Measurements from ENCODE around the gene CYP2J2.
"Not testable (repeated sequence)": the region's sequence is repeated elsewhere in the genome, so short reads cannot be mapped to it uniquely, and the experiment has no call there.

CYP2J2 gene

GRCh38 chr1:59926381-59927123 is at the start of gene CYP2J2:
CYP2J2 (minus strand) TSS chr1:59926773; CDS start chr1:59926746, 27 bp downstream.
- DNase-seq, result no peak

GRCh38 chr1:59973719-59974118 is 47.1 kb upstream of the CYP2J2 start:
- DNase-seq, result no peak

GRCh38 chr1:59972216-59972927 is 45.8 kb upstream of the CYP2J2 start:
- no peak for DNase-seq

GRCh38 chr1:59971464-59971911 is 44.9 kb upstream of the CYP2J2 start:
- DNase-seq, result peak; percentile 29

DNA sequence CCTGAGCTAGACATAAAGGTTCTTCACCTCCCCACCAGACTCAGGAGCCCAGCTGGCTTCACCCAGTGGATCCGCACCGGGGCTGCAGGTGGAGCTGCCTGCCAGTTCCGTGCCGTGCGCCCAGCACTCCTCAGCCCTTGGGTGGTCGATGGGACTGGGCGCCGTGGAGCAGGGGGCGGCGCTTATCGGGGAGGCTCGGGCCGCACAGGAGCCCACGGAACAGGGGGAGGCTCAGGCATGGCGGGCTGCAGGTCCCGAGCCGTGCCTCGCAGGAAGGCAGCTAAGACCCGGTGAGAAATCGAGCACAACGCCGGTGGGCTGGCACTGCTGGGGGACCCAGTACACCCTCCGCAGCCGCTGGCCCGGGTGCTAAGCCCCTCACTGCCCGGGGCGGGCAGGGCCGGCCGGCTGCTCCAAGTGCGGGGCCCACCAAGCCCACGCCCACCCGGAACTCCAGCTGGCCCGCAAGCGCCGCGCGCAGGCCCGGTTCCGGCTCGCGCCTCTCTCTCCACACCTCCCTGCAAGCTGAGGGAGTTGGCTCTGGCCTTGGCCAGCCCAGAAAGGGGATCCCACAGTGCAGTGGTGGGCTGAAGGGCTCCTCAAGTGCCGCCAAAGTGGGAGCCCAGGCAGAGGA is 43.1 kb upstream of the CYP2J2 start:
- DNase-seq, result not testable (repeated sequence)

- not testable (repeated sequence) for DNase-seq
Observed at GRCh38 chr1:59968746-59969145, 42.2 kb upstream of the CYP2J2 start.

DNA sequence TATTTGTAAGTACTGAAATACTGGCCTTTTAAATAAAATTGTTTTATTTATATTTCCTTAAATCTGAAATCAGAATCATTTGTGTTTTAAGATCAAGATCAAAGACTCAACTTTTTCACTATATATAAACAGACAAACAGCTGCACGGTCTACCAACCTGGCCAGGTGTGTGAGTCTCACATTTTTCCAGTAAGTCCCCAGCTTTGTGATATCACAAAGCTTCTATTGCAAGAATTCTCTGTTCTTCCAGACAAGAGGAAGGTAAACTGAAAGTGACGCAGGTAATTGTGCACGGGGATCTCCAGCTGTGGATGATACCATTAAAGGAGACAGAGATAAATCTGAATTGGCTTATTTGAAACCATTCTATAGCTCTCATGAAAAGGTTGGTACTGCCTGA is 41.2 kb upstream of the CYP2J2 start:
- no peak for DNase-seq

DNA sequence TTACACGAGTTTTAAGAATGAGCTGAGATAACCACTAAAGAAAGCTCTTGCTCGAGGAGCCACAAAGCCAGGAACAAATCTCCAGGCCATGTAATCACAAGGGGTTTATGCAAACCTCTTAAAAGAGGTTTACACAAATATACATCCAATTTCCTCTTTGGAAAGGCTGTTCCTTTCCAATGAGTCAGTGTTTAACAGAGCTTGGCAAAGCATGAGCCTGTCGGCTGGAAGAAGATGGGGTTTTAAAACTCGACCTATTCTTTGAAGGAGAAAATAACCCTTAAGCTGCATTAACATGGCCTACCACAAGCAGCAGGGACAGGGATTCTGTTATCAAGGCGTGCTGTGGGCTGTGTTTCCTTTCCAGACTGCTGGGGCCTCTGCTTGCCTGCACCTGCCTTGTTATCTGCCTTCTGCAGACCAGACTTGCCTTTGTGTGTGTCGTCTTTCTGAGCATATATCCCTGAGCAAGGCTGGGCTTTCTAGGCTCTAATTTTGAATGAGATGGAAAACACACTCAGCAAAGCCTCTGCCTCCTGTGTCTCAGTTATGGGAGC is 40.6 kb upstream of the CYP2J2 start:
- DNase-seq, result no peak

DNA sequence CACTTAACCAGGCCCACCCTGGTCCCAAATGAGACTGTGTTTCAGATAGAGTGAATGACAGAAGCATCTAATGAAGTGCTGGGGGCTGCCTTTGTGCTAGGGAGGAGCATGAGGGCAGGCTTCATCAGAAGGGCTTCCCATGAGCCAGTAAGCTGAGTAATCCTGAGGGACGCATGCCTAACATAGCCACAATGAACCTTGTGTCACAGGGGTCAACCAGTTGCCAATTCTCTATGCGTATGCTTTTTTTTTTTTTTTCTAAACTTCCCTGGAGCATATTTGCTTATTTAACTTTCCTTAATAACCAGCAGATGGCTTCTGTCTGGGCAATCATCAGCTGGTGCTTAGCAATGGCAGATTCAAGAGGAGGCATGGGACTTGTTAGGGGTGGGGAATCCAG is 25.5 kb upstream of the CYP2J2 start:
- no peak for DNase-seq

- DNase-seq, result no peak
Observed at GRCh38 chr1:59949648-59950047, 23.1 kb upstream of the CYP2J2 start.

DNA sequence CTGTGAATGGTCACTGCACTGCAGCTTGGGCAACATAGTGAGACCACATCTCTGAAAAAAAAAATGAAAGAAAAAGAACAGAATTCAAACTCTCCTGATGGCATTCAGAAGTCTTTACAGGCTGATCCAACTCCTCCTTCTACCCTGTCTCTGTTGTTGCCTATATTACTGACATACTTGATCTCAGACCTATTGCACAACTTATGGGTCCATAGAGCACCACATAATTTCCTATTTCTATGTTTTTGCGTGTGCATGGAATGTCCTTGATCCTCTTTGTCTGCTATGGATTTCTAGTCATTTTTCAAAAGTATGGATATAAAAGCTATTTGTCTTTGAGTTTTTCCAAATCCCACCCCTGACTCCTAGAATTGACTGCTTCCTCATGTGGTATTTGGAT is 22.4 kb upstream of the CYP2J2 start:
- no peak for DNase-seq

DNA sequence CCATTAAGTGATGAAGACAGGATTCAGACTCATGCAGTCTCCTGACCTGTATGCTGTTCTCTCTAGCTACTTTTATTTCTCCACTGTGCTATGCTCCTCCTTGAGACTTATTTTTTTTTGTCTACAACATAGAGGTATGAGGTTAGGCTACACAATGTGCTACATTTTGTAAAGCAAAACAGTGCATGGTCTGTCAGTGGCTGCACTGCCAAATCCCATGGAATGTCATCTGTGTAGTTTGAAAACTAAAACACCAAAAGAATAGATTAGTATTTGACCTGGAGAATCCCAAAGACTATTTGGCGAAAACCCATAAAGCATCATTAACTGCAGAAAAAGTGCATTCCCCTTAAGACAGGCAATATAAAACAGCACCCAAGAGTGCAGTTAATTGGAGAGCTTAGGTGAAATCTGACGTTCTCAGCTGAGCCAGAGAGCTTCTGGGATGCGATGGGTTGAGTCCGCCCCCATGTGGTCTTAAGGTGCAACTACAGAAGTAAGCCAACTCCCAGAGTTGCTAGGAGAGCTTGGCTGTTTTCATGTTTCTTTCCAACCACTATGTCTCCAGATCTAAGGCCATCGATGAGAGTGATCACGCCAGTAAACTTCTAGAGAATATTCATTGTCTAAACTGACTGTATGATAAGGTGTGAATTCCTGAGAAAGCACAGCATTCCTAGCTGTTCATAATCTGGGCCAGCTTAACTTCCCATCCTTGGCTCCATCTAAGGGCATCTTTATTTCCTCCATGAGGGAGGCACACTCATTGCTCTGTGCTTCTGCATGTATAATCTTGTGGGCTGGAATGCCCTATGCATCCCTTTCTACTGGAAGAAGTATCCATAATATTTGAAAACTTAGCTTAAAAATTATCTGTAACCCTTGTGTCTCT is 20.7 kb upstream of the CYP2J2 start:
- DNase-seq, result no peak

DNA sequence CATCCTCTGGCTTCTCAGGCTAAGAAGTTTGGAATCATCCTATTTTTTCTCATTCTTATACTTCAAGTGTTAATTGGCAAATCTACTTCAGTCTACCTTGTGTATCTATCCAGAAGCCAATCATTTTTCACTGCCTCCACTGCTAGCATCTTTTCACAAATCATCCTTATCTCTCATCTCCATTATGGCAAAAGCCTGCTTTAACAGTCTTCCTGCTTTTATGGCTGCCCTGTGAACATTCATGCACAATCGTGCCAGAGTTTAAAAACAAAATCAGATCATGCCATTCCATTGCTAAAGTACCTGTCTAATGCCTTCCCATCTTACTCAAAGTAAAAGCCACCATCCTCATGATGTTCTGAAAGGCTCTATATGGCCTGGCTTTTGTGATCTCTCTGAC is 19.2 kb upstream of the CYP2J2 start:
- no peak for DNase-seq

- no peak for DNase-seq
Observed at GRCh38 chr1:59939393-59939792, 12.8 kb upstream of the CYP2J2 start.

DNA sequence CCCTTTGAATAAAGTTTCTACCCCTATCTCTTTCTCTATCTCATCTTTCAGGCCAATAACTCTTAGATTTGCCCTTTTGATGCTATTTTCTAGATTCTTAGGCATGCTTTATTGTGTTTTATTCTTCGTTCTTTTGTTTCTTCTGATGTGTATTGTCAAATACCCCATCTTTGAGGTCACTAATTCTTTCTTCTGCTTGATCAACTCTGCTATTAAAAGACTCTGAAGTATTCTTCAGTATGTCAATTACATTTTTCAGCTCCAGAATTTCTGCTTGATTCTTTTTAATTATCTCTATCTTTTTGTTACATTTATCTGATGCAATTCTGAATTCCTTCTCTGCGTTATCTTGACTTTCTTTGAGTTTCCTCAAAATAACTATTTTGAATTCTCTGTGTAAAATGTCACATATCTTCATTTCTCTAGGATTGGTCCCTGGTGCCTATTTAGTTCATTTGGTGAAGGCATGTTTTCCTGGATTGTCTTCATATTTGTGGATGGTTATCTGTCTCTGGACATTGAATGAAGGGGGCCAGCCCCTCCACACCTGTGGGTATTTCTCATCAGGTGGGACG is 11.2 kb upstream of the CYP2J2 start:
- no peak for DNase-seq

GRCh38 chr1:59936358-59936821 is 9.8 kb upstream of the CYP2J2 start:
- DNase-seq, result no peak

GRCh38 chr1:59928996-59929395 is 2.4 kb upstream of the CYP2J2 start:
- no peak for DNase-seq

GRCh38 chr1:59927213-59927612 is 640 bp upstream of the CYP2J2 start:
- DNase-seq, result no peak

DNA sequence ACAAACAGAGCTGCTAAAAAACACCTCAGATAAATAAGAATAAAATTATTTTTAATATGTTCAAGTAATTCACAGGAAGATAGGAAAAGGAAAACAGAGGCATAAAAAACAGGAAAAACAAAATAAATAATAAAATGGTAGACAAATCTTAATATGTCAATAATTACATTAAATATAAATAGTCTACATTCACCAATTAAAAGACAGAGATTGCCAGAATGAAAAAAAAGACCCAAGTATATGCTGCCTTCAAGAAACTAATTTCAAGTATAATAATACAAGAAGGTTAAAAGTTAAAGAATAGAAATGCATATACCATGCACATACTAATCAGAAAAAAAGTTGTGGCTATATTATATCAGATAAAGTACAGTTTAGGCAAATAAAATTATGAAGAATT is 1.9 kb downstream of the CYP2J2 start:
- no peak for DNase-seq

DNA sequence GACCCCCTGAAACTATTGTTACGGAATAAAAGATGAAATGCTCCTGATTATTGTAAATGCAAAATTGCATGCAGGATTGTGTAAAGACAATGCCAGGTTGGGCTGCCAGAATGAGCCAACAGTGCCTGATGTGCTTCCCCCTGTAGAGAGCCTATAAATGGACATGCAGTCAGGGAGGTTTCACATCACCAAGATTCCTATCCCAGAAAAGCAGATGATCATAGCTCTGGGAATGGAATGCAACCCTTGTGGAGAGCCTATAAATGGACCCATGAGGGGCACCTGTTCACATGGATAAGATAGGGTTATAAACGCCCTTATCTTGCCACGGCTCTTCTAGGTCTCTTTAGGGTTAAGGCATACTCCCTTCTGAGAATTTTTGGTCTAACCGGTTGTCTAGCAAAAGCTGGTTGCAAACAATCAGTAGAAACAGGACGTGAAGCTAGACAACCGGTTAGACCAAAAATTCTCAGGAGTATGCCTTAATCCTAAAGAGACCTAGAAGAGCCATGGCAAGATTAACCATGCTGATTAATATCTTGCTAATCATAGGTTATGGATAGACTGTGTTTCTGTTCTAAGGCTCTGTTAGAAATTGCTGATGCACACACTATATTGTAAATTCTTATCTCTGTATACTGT is 5.2 kb downstream of the CYP2J2 start:
- DNase-seq, result not testable (repeated sequence)

GRCh38 chr1:59919746-59920145 is 6.8 kb downstream of the CYP2J2 start:
- DNase-seq, result no peak

DNA sequence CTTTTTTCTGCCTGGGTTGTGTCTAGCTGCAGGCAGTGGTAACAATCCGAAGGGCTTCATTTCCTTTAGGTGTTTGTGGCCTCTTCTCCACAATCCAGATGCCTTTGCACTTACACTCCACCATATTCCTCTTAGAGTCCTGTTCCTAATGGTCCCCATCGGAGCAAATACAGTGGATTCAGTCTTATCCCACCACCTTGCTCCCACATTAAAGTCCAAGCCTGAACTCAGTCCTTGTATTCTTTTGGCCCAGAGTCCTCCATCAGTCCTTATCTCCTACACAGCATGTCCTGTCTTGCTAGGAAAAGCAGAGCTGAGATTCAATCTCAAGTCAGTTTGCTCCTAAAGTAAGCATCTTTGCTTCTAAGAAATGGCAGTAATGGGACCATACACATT is 8.8 kb downstream of the CYP2J2 start:
- no peak for DNase-seq
